Body of pancreas (tissue), 4 donors: ENCODE data around the gene KNDC1.

ENCODE experiments used
- POLR2A ChIP-seq, 3 donors: fragments of 450-650 bp; IDR thresholded peaks; one replicate each; pipeline ENCODE4 v1.6.1; 2016; ENCODE audit warnings: antibody characterized with exemption in 3 of 3, mild to moderate bottlenecking in 2 of 3
- TF ChIP-seq, protein P1 (sequence below), 7 experiments: fragments of 450-650 bp in 4 of 7; fragments of 200-600 bp in 3 of 7; sonication (generic) in 3 of 7; IDR thresholded peaks; one replicate each; pipeline ENCODE4 v1.5.1; 2016 to 2019; ENCODE audit warnings: antibody characterized with exemption in 7 of 7

DNA sequence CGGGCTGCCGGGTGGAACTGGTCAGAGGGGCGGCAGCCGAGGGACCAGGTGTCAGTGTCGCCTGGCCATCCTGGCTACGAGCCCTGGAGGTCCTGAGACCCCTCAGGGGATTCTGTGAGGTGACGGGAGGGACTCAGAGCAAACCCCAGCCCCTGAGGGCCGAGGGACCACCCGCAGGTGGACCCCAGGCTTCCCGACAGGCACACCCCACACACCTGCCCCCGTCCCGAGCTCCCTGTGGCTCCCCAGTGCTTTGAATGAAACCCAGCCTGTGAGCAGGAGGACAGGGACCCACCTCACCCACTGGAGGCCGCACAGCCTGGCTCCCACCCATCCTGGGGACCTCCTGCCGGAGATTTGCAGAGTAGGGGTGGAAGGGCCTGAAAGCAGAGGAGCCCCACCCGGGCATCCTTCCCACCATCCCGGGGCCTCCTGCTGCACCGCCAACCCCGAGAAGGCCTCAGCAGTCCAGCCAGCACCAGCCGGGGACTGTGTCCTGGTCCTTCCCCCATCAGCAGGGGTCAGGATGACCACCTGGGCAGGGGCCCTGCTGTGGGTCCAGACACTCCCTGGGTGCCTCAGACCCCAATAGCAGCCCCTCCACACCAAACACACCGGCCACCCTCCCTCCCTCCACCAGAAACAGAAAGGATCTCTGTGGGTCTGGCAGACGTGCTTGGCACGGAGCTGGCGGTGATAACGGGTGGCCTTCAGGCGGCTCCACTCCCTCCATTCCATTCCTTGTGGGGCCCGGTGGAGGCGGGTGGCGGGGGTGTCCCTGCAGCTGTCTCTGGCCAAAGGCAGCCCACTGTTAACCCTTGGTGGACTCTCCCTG lies 91.6 kb downstream of the KNDC1 start:
- TF ChIP-seq POLR2A (IDR thresholded peaks at IDR 0.05), result no peak
- TF ChIP-seq, protein P1, sequence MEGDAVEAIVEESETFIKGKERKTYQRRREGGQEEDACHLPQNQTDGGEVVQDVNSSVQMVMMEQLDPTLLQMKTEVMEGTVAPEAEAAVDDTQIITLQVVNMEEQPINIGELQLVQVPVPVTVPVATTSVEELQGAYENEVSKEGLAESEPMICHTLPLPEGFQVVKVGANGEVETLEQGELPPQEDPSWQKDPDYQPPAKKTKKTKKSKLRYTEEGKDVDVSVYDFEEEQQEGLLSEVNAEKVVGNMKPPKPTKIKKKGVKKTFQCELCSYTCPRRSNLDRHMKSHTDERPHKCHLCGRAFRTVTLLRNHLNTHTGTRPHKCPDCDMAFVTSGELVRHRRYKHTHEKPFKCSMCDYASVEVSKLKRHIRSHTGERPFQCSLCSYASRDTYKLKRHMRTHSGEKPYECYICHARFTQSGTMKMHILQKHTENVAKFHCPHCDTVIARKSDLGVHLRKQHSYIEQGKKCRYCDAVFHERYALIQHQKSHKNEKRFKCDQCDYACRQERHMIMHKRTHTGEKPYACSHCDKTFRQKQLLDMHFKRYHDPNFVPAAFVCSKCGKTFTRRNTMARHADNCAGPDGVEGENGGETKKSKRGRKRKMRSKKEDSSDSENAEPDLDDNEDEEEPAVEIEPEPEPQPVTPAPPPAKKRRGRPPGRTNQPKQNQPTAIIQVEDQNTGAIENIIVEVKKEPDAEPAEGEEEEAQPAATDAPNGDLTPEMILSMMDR (IDR thresholded peaks at IDR 0.05), result no peak
